ENCODE results near the gene NFATC2IP. TPM values are rescaled to one million over a fixed set of nuclear protein-coding genes. Genes with fewer than 3 reads are reported as not detected.

The NFATC2IP gene
- total and polyA plus RNA-seq, 10 of the 15 experiments (the other 5 are each of a cell fraction or from before 2014, with no cell fraction given), result 12.2 to 93.9 (median 46.9) TPM

GRCh38 chr16:28974437-28975157 is 23.9 kb downstream of the NFATC2IP start, which contains the start of gene SPNS1 (continued):
- TF ChIP-seq RCOR1 (conservative IDR thresholded peaks at IDR 0.05; ENCODE audit: low read depth, low read length) (no peak), ETV6 (conservative IDR thresholded peaks at IDR 0.05 in 1 of 2, IDR thresholded peaks at IDR 0.05 in 1 of 2; ENCODE audit: borderline replicate concordance in 1 of 2, low read depth in 1 of 2) (no peak), KAT2A (conservative IDR thresholded peaks at IDR 0.05; ENCODE audit: control insufficient read depth, low read depth, low read length) (no peak), EGR1 (IDR thresholded peaks at IDR 0.05; ENCODE audit: borderline replicate concordance in 1 of 2, low read depth in 2 of 2, low read length in 2 of 2) (no peak; a peak in 1 of 3 replicates), NFXL1 (IDR thresholded peaks at IDR 0.05; ENCODE audit: borderline replicate concordance) (no peak), RELA (IDR thresholded peaks at IDR 0.05; ENCODE audit: borderline replicate concordance, partially characterized antibody) (peak; percentile 84), ZNF217 (IDR thresholded peaks at IDR 0.05) (no peak), USF2 (IDR thresholded peaks at IDR 0.05; ENCODE audit: borderline replicate concordance, low read depth, low read length) (peak; percentile 99), RELB (IDR thresholded peaks at IDR 0.05; ENCODE audit: low read depth) (peak; percentile 100), ATF2 (IDR thresholded peaks at IDR 0.05; ENCODE audit: low read length) (no peak), SPI1 (IDR thresholded peaks at IDR 0.05; ENCODE audit: borderline replicate concordance, insufficient read depth, low read depth, low read length) (0 out of 2 replicates have a peak, but pooled peaks have one; percentile 9), STAT3 (IDR thresholded peaks at IDR 0.05; ENCODE audit: low read depth, low read length) (0 out of 2 replicates have a peak, but pooled peaks have one; percentile 65), MTA3 (IDR thresholded peaks at IDR 0.05; ENCODE audit: borderline replicate concordance, low read length) (no peak), E4F1 (IDR thresholded peaks at IDR 0.05; ENCODE audit: borderline replicate concordance, partially characterized antibody) (peak; percentile 68), ASH2L (IDR thresholded peaks at IDR 0.05; ENCODE audit: borderline replicate concordance, low read depth) (no peak), BACH1 (IDR thresholded peaks at IDR 0.05; ENCODE audit: borderline replicate concordance) (peak; percentile 50; the same call in 1 of the 2 replicates), SRF (IDR thresholded peaks at IDR 0.05; ENCODE audit: low read depth in 2 of 2, low read length in 2 of 2) (0 out of 4 replicates have a peak, but pooled peaks of 1 of the 2 experiments have one; percentile 49), JUNB (IDR thresholded peaks at IDR 0.05) (no peak), MLLT1 (IDR thresholded peaks at IDR 0.05) (no peak), NFYB (IDR thresholded peaks at IDR 0.05; ENCODE audit: insufficient read depth, low read depth, low read length) (peak; percentile 37; the same call in 1 of the 2 replicates), NFIC (IDR thresholded peaks at IDR 0.05; ENCODE audit: low read depth, low read length) (peak; percentile 92)
